ENCODE results near the gene GLI2.

DNA sequence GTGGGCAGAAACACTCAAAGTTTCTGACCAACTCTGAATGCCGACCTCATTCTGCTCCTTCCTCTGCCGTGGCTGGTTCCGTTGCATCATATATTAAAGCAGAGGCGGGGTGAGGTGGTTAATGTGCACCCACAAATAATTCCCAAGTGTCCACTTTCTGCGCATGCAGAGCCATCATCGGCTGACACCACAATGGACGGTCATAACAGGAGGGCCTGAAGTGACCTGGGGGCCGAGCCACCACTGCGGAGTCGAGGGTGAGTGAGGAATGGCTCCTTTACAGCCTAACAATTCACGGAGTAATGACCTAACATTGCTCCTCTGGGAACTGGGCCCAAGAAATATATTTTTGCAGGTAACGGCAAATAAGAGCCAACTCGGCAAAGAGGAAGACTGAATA lies 32.9 kb upstream of the GLI2 start:
- TF ChIP-seq CTCF (conservative IDR thresholded peaks at IDR 0.05; ENCODE audit: low read length) (no peak), EZH2phosphoT487 (IDR thresholded peaks at IDR 0.05; ENCODE audit: borderline replicate concordance, low read depth, low read length) (no peak)
